Spleen (tissue), 11 donors: ENCODE data around the gene EFNA5. TPM values are rescaled to one million over a fixed set of nuclear protein-coding genes. Genes with fewer than 3 reads are reported as not detected.

Experiments
- DNase-seq: peaks from one replicate; pipeline ENCODE4 v3.0.0-alpha.2; 2020
- H3K27ac ChIP-seq, 8 donors: fragments of 200-600 bp; sonication (generic) in 7 of 8; 1 replicate in 4 of 8; 2 replicates in 4 of 8; pipeline versions ENCODE4 v1.5.0 to v1.8.0; 2016 to 2021; ENCODE audit warnings: inconsistent platforms in 4 of 8, mild to moderate bottlenecking in 4 of 8, moderate library complexity in 1 of 8
- H3K27me3 ChIP-seq, 7 donors: fragments of 200-600 bp; sonication (generic) in 6 of 7; replicated peaks in 1 of 7; 1 replicate in 4 of 7; 2 replicates in 3 of 7; pipeline versions ENCODE4 v1.5.0 to v1.8.0; 2016 to 2021; ENCODE audit warnings: inconsistent platforms in 3 of 7, mild to moderate bottlenecking in 1 of 7
- H3K36me3 ChIP-seq, 6 donors: fragments of 200-600 bp; sonication (generic) in 5 of 6; 1 replicate in 4 of 6; 2 replicates in 2 of 6; pipeline versions ENCODE4 v1.5.0 to v1.8.0; 2016 to 2021; ENCODE audit warnings: inconsistent platforms in 2 of 6
- H3K4me1 ChIP-seq, 6 donors: fragments of 200-600 bp; sonication (generic) in 5 of 6; 1 replicate in 3 of 6; 2 replicates in 3 of 6; pipeline versions ENCODE4 v1.5.0 to v1.8.0; 2016 to 2021; ENCODE audit warnings: inconsistent platforms in 3 of 6
- H3K4me3 ChIP-seq, 8 donors: fragments of 200-600 bp; sonication (generic) in 7 of 8; 1 replicate in 4 of 8; 2 replicates in 4 of 8; pipeline versions ENCODE4 v1.5.0 to v1.8.0; 2016 to 2021; ENCODE audit warnings: inconsistent platforms in 4 of 8, mild to moderate bottlenecking in 4 of 8, moderate library complexity in 2 of 8
- H3K9me3 ChIP-seq, 8 donors: fragments of 200-600 bp; sonication (generic) in 7 of 8; 1 replicate in 4 of 8; 2 replicates in 4 of 8; pipeline versions ENCODE4 v1.5.0 to v1.8.0; 2016 to 2021; ENCODE audit warnings: inconsistent platforms in 4 of 8
- POLR2A ChIP-seq, 3 donors: fragments of 450-650 bp; IDR thresholded peaks; one replicate each; pipeline ENCODE4 v1.5.1; 2017; ENCODE audit warnings: antibody characterized with exemption in 3 of 3, mild to moderate bottlenecking in 1 of 3
- POLR2AphosphoS5 ChIP-seq, 3 donors: sonication (generic); formaldehyde crosslinking; IDR thresholded peaks; one replicate each; pipeline ENCODE4 v1.5.1; 2017; ENCODE audit warnings: antibody characterized with exemption in 3 of 3
- WGBS, 5 donors: extraction: QIAGEN DNeasy Blood & Tissue Kit in 3 of 5; methylation state at CpG; one replicate each; pipeline versions ENCODE4 v1.1.5 to v1.1.7; 2013 to 2018; 5-methylcytosine and 5-hydroxymethylcytosine counted together
- intact Hi-C: fragments of 100-400 bp; cut with DNase I; formaldehyde crosslinking; loops from one replicate; pipeline ENCODE4 v1.15.0; 2023; ENCODE audit warnings: low total_unique reads
- polyA plus RNA-seq, 3 donors: library from polyadenylated mRNA; stranded (reverse); fragments of 200-250 nt; gene quantifications; one replicate each; pipeline ENCODE4 v1.2.1, GENCODE V29; 2013
- total RNA-seq, 7 donors: library from RNA; depleted of rRNA in 3 of 7; stranded (reverse); fragments of >200 nt in 3 of 7; fragmentation: NEBNext Ultra II Directional in 4 of 7; extraction: Animal tissue kit (Norgen Biotek cat#: 25700) in 4 of 7; gene quantifications; one replicate each; pipeline versions ENCODE4 v1.1.0 to v1.2.1, GENCODE V29; 2016 to 2021
- TF ChIP-seq, protein P1 (sequence below), 11 experiments: fragments of 200-600 bp in 7 of 11; fragments of 450-650 bp in 4 of 11; sonication (generic) in 4 of 11; IDR thresholded peaks in 8 of 11; conservative IDR thresholded peaks in 3 of 11; 1 replicate in 7 of 11; 2 replicates in 4 of 11; pipeline versions ENCODE4 v1.4.0 to v1.8.0; 2016 to 2021; ENCODE audit warnings: antibody characterized with exemption in 11 of 11, inconsistent platforms in 4 of 11, mild to moderate bottlenecking in 1 of 11
- donor health status: healthy with polysubstance abuse.
- donor health status: DM: no; HTN: no; CAD: no; lungs with moderate emphysema.
- donor health status: DM: no; HTN: no; CAD: no.
- donor health status: Bipolar disorder and iron deficiency.
- donor health status: healthy.
- donor health status: DM: no; HTN: no; CAD: no.
- donor health status: DM: yes; HTN: yes; CAD: no.

The EFNA5 gene
- total and polyA plus RNA-seq, 10 donors, result 0.33 to 29.0 (median 12.2) TPM

DNA sequence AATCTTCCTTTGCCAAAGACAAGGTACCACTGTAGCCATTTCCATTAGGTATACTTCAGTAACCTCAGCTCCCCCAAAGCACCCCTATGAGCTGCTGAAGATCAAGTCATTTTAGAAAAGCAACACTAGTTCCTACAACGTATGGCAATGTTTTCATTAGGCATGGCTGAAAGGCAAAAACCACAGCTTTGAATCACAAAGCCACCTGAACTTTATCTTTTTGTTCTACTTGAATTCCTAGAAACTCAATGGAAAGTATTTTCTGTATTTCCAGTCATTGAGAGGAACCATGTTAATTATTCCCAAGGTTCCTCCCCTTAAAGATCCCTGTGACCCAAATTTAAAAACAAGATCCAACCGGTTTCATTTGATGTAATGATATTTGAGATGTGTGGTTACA, 152.1 kb downstream of the EFNA5 start:
- DNase-seq, result no peak
- Histone ChIP-seq H3K27me3 (no peaks in the 10 kb centered on the region), H3K9me3 (no peaks in the 10 kb centered on the region), H3K4me1 (no peaks in the 10 kb centered on the region), H3K4me3 (no peak overlapping the region), H3K27ac (no peak overlapping the region), H3K36me3 (no peaks in the 10 kb centered on the region)
- intact Hi-C loops, result no loop called here
- 78 to 86% (median 84%) methylated on average over 2 of the region's 2 CpGs for WGBS, 5 donors
- no peak for TF ChIP-seq POLR2AphosphoS5 (IDR thresholded peaks at IDR 0.05)

GRCh38 chr5:107518190-107518589, 152.5 kb downstream of the EFNA5 start:
- intact Hi-C loops, result no loop called here
- TF ChIP-seq POLR2A (IDR thresholded peaks at IDR 0.05) (no peak), POLR2AphosphoS5 (IDR thresholded peaks at IDR 0.05) (no peak)
- TF ChIP-seq, protein P1, sequence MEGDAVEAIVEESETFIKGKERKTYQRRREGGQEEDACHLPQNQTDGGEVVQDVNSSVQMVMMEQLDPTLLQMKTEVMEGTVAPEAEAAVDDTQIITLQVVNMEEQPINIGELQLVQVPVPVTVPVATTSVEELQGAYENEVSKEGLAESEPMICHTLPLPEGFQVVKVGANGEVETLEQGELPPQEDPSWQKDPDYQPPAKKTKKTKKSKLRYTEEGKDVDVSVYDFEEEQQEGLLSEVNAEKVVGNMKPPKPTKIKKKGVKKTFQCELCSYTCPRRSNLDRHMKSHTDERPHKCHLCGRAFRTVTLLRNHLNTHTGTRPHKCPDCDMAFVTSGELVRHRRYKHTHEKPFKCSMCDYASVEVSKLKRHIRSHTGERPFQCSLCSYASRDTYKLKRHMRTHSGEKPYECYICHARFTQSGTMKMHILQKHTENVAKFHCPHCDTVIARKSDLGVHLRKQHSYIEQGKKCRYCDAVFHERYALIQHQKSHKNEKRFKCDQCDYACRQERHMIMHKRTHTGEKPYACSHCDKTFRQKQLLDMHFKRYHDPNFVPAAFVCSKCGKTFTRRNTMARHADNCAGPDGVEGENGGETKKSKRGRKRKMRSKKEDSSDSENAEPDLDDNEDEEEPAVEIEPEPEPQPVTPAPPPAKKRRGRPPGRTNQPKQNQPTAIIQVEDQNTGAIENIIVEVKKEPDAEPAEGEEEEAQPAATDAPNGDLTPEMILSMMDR (IDR thresholded peaks at IDR 0.05 in 8 of 11, conservative IDR thresholded peaks at IDR 0.05 in 3 of 11), result no peak

DNA sequence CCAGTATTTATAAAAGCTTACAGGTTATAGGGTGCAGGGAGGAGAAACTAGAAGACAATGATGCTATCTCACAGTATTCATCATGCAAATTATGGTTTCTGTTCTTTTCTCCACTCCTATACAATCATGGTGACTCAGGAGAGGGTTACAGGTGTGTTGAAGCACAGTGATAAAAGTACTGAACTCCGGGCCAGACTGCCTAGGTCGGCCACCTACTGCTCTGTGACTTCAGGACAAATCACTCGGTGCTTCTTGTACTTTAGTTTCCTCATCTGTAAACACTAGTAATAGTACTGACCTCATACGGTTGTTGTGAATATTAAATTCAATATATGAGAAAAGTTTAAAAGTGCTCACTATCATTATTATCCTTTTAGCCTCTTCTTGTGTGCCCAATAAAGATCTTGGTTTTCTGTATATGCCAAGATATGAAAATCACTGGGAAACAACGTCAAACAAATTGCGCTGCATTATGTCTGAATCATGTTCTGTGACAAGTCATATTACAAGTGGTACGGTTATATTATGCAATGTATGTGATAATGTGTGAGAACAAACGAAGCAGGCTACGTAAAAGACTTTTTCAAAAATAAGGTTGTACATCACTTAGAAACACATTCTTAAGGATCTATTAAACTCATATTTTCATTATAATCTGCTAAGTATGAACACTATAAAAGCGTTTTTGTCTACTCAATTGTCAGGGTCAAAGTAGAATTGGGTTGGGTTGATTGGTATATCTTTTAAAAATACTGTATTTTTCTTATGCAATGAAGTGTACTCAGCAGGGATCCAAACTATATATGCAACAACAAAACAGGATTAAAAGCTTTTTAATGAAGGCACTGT, 153.3 kb downstream of the EFNA5 start:
- TF ChIP-seq, protein P1 (IDR thresholded peaks at IDR 0.05 in 8 of 11, conservative IDR thresholded peaks at IDR 0.05 in 3 of 11), result no peak
- TF ChIP-seq POLR2A (IDR thresholded peaks at IDR 0.05), result no peak
- TF ChIP-seq POLR2AphosphoS5 (IDR thresholded peaks at IDR 0.05), result no peak
- H3K9me3 ChIP-seq, result no peaks in the 10 kb centered on the region
- H3K27ac ChIP-seq, result no peak overlapping the region
- H3K36me3 ChIP-seq, result no peaks in the 10 kb centered on the region
- no peaks in the 10 kb centered on the region for H3K27me3 ChIP-seq
- no peak overlapping the region for H3K4me3 ChIP-seq
- intact Hi-C loops, result no loop called here
- no peaks in the 10 kb centered on the region for H3K4me1 ChIP-seq
- 88 to 95% (median 90%) methylated on average over 10 of the region's 10 CpGs for WGBS, 5 donors
- DNase-seq, result no peak

More at GRCh38 chr5:107518190-107518589, 152.5 kb downstream of the EFNA5 start:
- DNase-seq, result no peak
- WGBS, 5 donors, result 62 to 87% (median 77%) methylated on average over 6 of the region's 6 CpGs
- Histone ChIP-seq H3K4me3 (no peak overlapping the region), H3K9me3 (no peaks in the 10 kb centered on the region), H3K27ac (no peak overlapping the region), H3K4me1 (no peaks in the 10 kb centered on the region), H3K36me3 (no peaks in the 10 kb centered on the region), H3K27me3 (no peaks in the 10 kb centered on the region)

GRCh38 chr5:107516452-107517184, 154.1 kb downstream of the EFNA5 start:
- Histone ChIP-seq H3K9me3 (no peaks in the 10 kb centered on the region), H3K36me3 (no peaks in the 10 kb centered on the region), H3K4me1 (no peaks in the 10 kb centered on the region), H3K4me3 (no peak overlapping the region), H3K27ac (no peak overlapping the region), H3K27me3 (no peaks in the 10 kb centered on the region)
- TF ChIP-seq POLR2AphosphoS5 (IDR thresholded peaks at IDR 0.05) (no peak), POLR2A (IDR thresholded peaks at IDR 0.05) (no peak)
- TF ChIP-seq, protein P1 (IDR thresholded peaks at IDR 0.05 in 8 of 11, conservative IDR thresholded peaks at IDR 0.05 in 3 of 11), result no peak
- no peak for DNase-seq
- intact Hi-C loops, result no loop called here
- 81 to 86% (median 84%) methylated on average over 3 of the region's 3 CpGs for WGBS, 5 donors
